Loucy (cell line): ENCODE measurements around the gene NIPBL.
"Not testable (repeated sequence)": the region's sequence is repeated elsewhere in the genome, so short reads cannot be mapped to it uniquely, and the experiment has no call there.

Experiments used
- H2AFZ ChIP-seq: fragments of 200-600 bp; sonication (generic); 2 replicates; pipeline ENCODE4 v1.6.0; 2016; ENCODE audit warnings: antibody characterized with exemption, mild to moderate bottlenecking, low read length, moderate library complexity
- H3F3A ChIP-seq: fragments of 200-600 bp; 2 replicates; pipeline ENCODE4 v1.6.0; 2016; ENCODE audit warnings: antibody characterized with exemption, low read depth, mild to moderate bottlenecking
- H3K27me3 ChIP-seq: fragments of 200-600 bp; sonication (generic); 2 replicates; pipeline ENCODE4 v1.6.1; 2014; ENCODE audit warnings: low read length, mild to moderate bottlenecking; ENCODE audit not compliant: insufficient read depth, poor library complexity, severe bottlenecking
- H3K36me3 ChIP-seq: fragments of 200-600 bp; sonication (generic); 2 replicates; pipeline ENCODE4 v1.6.1; 2016; ENCODE audit warnings: low read length; ENCODE audit not compliant: insufficient read depth
- H3K4me1 ChIP-seq: fragments of 200-600 bp; sonication (generic); 2 replicates; pipeline ENCODE4 v1.5.1; 2014; ENCODE audit warnings: low read length, mild to moderate bottlenecking; ENCODE audit not compliant: insufficient read depth, poor library complexity, severe bottlenecking
- H3K4me2 ChIP-seq: fragments of 200-600 bp; sonication (generic); 2 replicates; pipeline ENCODE4 v1.6.0; 2014; ENCODE audit warnings: antibody characterized with exemption, low read length, low read depth, mild to moderate bottlenecking; ENCODE audit not compliant: poor library complexity, severe bottlenecking
- H3K4me3 ChIP-seq: fragments of 200-600 bp; sonication (generic); 2 replicates; pipeline ENCODE4 v1.5.1; 2014; ENCODE audit warnings: low read length, mild to moderate bottlenecking, mixed read lengths; ENCODE audit not compliant: poor library complexity, severe bottlenecking
- H3K79me2 ChIP-seq: fragments of 200-600 bp; sonication (generic); 2 replicates; pipeline ENCODE4 v1.6.1; 2014; ENCODE audit warnings: low read length; ENCODE audit not compliant: insufficient read depth
- H3K9ac ChIP-seq: fragments of 200-600 bp; sonication (generic); 2 replicates; pipeline ENCODE4 v1.6.0; 2014; ENCODE audit warnings: mild to moderate bottlenecking, low read depth, low read length, moderate library complexity; ENCODE audit not compliant: poor library complexity, severe bottlenecking
- H3K9me2 ChIP-seq: fragments of 200-600 bp; sonication (generic); replicated peaks from 2 replicates; pipeline ENCODE4 v1.6.1; 2016; ENCODE audit warnings: low read depth, low read length, mixed read lengths
- H3K9me3 ChIP-seq: fragments of 200-600 bp; sonication (generic); 2 replicates; pipeline ENCODE4 v1.6.1; 2014; ENCODE audit warnings: mild to moderate bottlenecking, antibody characterized with exemption, low read length, low read depth; ENCODE audit not compliant: insufficient read depth
- H4K20me1 ChIP-seq: fragments of 200-600 bp; sonication (generic); 2 replicates; pipeline ENCODE4 v1.6.0; 2014; ENCODE audit warnings: antibody characterized with exemption, low read length, mild to moderate bottlenecking; ENCODE audit not compliant: insufficient read depth, poor library complexity, severe bottlenecking
- EZH2phosphoT487 ChIP-seq: fragments of 200-600 bp; IDR thresholded peaks from 2 replicates; pipeline ENCODE4 v1.6.1; 2018; ENCODE audit warnings: antibody characterized with exemption, mild to moderate bottlenecking, moderate library complexity, borderline replicate concordance
- TF ChIP-seq, protein P1 (sequence below): fragments of 200-600 bp; sonication (generic); conservative IDR thresholded peaks from 2 replicates; pipeline ENCODE4 v1.5.1; 2014; ENCODE audit warnings: mild to moderate bottlenecking, antibody characterized with exemption, low read length

Gene NIPBL

DNA sequence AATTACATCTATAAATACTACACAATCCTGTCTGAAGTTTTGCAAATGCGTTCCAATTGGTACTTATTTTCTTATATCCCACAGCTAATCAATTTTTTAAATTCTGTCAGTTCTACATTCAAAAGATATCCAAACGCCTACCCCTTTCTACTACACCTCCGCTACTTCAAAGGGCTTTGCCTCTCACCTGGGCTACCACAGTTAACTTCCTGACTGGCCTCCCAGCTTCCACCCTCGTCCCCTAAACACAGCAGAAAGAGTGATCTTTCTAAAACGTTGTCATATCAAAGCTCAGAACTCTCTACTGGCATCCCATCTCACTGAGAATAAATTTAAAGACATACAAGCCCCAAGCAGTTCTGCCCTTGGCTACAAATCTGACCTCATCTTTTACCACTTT is 32.3 kb upstream of the NIPBL start:
- Histone ChIP-seq H3K79me2 (no peaks in the 10 kb centered on the region), H3F3A (no peaks in the 10 kb centered on the region), H3K9ac (no peak overlapping the region), H3K9me3 (no peaks in the 10 kb centered on the region), H4K20me1 (no peaks in the 10 kb centered on the region), H3K9me2 (no peaks in the 10 kb centered on the region), H3K36me3 (no peaks in the 10 kb centered on the region), H3K4me3 (no peak overlapping the region), H3K4me1 (peaks cover 14% of the 10 kb centered on the region), H2AFZ (no peak overlapping the region), H3K4me2 (no peak overlapping the region), H3K27me3 (no peaks in the 10 kb centered on the region)
- TF ChIP-seq EZH2phosphoT487: no peak
- TF ChIP-seq, protein P1, sequence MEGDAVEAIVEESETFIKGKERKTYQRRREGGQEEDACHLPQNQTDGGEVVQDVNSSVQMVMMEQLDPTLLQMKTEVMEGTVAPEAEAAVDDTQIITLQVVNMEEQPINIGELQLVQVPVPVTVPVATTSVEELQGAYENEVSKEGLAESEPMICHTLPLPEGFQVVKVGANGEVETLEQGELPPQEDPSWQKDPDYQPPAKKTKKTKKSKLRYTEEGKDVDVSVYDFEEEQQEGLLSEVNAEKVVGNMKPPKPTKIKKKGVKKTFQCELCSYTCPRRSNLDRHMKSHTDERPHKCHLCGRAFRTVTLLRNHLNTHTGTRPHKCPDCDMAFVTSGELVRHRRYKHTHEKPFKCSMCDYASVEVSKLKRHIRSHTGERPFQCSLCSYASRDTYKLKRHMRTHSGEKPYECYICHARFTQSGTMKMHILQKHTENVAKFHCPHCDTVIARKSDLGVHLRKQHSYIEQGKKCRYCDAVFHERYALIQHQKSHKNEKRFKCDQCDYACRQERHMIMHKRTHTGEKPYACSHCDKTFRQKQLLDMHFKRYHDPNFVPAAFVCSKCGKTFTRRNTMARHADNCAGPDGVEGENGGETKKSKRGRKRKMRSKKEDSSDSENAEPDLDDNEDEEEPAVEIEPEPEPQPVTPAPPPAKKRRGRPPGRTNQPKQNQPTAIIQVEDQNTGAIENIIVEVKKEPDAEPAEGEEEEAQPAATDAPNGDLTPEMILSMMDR: no peak

DNA sequence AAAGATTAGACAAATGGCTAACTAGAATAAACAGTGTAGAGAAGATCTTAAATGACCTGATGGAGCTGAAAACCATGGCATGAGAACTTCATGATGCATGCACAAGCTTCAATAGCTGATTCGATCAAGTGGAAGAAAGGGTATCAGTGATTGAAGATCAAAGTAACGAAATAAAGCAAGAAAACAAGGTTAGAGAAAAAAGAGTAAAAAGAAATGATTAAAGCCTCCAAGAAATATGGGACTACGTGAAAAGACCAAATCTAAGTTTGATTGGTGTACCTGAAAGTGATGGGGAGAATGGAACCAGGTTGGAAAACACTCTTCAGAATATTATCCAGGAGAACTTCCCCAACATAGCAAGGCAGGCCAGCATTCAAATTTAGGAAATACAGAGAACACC is 28.0 kb upstream of the NIPBL start:
- not testable (repeated sequence) for H3K79me2 ChIP-seq, H3K9ac ChIP-seq, H4K20me1 ChIP-seq, H2AFZ ChIP-seq, H3K4me3 ChIP-seq, H3F3A ChIP-seq, H3K36me3 ChIP-seq, H3K9me3 ChIP-seq, H3K4me2 ChIP-seq, H3K9me2 ChIP-seq, H3K27me3 ChIP-seq
- peaks cover 11% of the 10 kb centered on the region for H3K4me1 ChIP-seq

DNA sequence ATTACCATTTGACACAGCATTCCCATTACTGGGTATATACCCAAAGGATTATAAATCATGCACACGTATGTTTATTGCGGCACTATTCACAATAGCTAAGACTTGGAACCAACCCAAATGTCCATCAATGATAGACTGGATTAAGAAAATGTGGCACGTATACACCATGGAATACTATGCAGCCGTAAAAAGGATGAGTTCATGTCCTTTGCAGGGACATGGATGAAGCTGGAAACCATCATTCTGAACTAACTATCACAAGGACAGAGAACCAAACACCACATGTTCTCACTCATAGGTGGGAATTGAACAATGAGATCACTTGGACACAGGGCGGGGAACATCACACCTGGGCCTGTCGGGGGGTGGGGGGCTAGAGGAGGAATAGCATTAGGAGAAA is 23.7 kb upstream of the NIPBL start:
- H3K79me2 ChIP-seq, H3K27me3 ChIP-seq, H2AFZ ChIP-seq, H3K4me3 ChIP-seq, H4K20me1 ChIP-seq, H3K9ac ChIP-seq, H3K4me2 ChIP-seq, H3K4me1 ChIP-seq, H3K9me3 ChIP-seq, H3F3A ChIP-seq, H3K36me3 ChIP-seq, H3K9me2 ChIP-seq: not testable (repeated sequence)

DNA sequence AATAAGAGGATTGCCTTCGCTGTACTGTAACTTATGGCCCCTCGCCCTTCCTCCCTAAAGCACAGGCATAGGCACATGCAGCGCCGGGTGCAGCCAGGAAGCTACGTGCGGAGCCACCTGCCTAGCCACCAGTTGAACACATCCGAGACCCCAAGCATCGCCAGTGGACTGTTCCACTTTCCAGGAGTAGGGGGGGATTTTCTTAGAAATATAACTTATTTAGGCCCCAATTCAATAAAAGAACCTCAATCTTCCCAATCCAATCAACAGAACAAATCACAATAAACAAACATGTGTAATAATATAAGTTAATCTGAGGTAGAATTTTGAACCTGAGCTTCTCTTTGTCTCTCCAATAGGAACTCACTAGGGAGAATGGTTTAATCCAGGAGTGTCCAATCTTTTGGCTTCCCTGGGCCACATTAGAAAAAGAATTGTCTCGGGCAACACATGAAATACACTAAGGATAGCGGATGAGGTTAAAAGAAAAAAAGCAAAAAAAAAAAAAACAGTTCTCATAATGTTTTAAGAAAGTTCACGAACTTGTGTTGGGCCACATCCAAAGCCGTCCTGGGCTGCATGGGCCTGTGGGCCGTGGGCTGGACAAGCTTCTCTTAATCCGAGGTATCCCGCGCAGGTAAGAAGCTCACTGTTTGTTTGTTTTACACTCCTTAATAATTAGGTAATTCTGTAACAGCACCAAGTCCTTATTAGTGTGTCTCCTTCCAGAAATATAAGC is 22.0 kb upstream of the NIPBL start:
- H3K9me2 ChIP-seq: no peaks in the 10 kb centered on the region
- H3K9me3 ChIP-seq: no peaks in the 10 kb centered on the region
- TF ChIP-seq, protein P1: no peak
- TF ChIP-seq EZH2phosphoT487: no peak
- no peaks in the 10 kb centered on the region for H3K79me2 ChIP-seq
- H3K4me3 ChIP-seq: no peak overlapping the region
- H3K27me3 ChIP-seq: no peaks in the 10 kb centered on the region
- no peak overlapping the region for H3K4me2 ChIP-seq
- H3K9ac ChIP-seq: no peak overlapping the region
- H3K36me3 ChIP-seq: no peaks in the 10 kb centered on the region
- no peaks in the 10 kb centered on the region for H3K4me1 ChIP-seq
- H3F3A ChIP-seq: no peaks in the 10 kb centered on the region
- no peaks in the 10 kb centered on the region for H4K20me1 ChIP-seq
- no peak overlapping the region for H2AFZ ChIP-seq
